Fibroblast of upper back skin (primary cell): ENCODE data around the gene EZH2.

Experiments used
- DNase-seq: peaks from one replicate; pipeline ENCODE4 v3.0.0-alpha.2; 2013

Gene EZH2

GRCh38 chr7:148761499-148762278, 122.4 kb downstream of the EZH2 start:
- no peak for DNase-seq
